Neural progenitor cell (in vitro differentiated cells): ENCODE measurements around the gene EPN1.

Experiments
- EZH2 ChIP-seq: fragments of 200-600 bp; sonication (generic); IDR thresholded peaks from 2 replicates; pipeline ENCODE4 v1.6.1; 2017; ENCODE audit warnings: antibody characterized with exemption, mild to moderate bottlenecking, moderate library complexity
- TF ChIP-seq, protein P1 (sequence below): fragments of 200-600 bp; sonication (generic); IDR thresholded peaks from 2 replicates; pipeline ENCODE4 v1.5.1; 2017; ENCODE audit warnings: antibody characterized with exemption, mild to moderate bottlenecking

DNA sequence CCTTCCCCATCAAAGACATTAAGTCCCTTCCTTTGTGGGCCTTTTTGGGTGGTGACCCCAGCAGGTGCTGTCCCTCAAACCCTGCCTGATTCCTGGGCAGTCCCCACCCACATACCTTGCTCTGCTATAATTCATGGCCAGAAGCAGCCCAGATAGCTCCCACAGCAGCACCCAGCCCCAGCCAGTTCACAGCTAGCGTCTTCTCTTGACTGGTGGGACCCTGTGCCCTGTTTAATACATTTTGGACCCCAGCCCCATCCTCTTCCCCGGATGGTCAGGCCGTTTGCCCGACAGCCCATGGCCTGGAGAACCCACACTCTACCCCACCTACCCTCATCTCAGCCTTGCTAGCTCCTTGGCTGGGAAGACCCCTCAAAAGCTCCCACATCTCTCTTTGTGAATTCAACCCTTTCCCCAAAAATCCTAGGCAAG, 24.9 kb upstream of the EPN1 start:
- TF ChIP-seq EZH2, result no peak
- TF ChIP-seq, protein P1, sequence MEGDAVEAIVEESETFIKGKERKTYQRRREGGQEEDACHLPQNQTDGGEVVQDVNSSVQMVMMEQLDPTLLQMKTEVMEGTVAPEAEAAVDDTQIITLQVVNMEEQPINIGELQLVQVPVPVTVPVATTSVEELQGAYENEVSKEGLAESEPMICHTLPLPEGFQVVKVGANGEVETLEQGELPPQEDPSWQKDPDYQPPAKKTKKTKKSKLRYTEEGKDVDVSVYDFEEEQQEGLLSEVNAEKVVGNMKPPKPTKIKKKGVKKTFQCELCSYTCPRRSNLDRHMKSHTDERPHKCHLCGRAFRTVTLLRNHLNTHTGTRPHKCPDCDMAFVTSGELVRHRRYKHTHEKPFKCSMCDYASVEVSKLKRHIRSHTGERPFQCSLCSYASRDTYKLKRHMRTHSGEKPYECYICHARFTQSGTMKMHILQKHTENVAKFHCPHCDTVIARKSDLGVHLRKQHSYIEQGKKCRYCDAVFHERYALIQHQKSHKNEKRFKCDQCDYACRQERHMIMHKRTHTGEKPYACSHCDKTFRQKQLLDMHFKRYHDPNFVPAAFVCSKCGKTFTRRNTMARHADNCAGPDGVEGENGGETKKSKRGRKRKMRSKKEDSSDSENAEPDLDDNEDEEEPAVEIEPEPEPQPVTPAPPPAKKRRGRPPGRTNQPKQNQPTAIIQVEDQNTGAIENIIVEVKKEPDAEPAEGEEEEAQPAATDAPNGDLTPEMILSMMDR, result no peak
